ENCODE results near the gene PARD3. TPM values are rescaled to one million over a fixed set of nuclear protein-coding genes. Genes with fewer than 3 reads are reported as not detected.

Gene PARD3
- total and polyA plus RNA-seq, 2 donors (not counting 3 experiments of a cell fraction or from before 2014, with no cell fraction given): 7.3 to 24.1 TPM

DNA sequence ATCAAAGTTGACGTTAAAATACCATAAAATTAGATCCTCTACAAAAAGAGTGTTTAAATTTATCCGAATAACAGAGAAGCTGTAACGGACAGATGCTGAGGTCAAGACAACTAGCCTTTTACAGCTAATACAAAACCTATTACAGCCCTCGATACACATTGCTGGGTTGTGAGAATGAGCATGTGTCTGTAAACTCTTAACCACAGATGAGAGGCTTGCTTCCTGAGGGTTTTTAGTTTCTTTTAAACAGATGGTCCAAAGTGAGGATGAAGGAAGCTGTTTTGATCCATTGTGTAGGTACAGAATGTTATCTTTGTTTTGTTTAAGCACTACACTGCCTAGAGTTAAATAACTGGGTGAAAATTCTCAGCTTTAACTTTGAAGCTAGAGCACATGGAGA lies 578.2 kb downstream of the PARD3 start:
- Histone ChIP-seq H3K79me2 (ENCODE audit: control insufficient read depth, insufficient read depth, low read length) (no peaks in the 10 kb centered on the region), H4K20me1 (replicated peaks; ENCODE audit: control insufficient read depth, extremely low read depth, insufficient read depth, low read length) (no peaks in the 10 kb centered on the region), H3K27ac (ENCODE audit: insufficient read depth, low read depth, low read length) (no peak overlapping the region), H3K27me3 (ENCODE audit: control insufficient read depth in 2 of 2, insufficient read depth in 2 of 2, low read length in 2 of 2) (no peaks in the 10 kb centered on the region), H3K4me2 (ENCODE audit: insufficient read depth, low read length) (no peak overlapping the region), H3K4me3 (replicated peaks in 1 of 3; ENCODE audit: insufficient read depth in 1 of 3, low read depth in 1 of 3, low read length in 3 of 3) (no peak overlapping the region), H3K9me1 (replicated peaks; ENCODE audit: control insufficient read depth, extremely low read depth, insufficient read depth, low read length) (no peaks in the 10 kb centered on the region), H3K36me3 (ENCODE audit: control insufficient read depth in 2 of 2, extremely low read depth in 1 of 2, insufficient read depth in 2 of 2, low read length in 2 of 2) (no peaks in the 10 kb centered on the region), H3K9me3 (replicated peaks; ENCODE audit: control insufficient read depth, insufficient read depth, low read length) (no peaks in the 10 kb centered on the region), H2AFZ (ENCODE audit: low read depth, low read length) (no peak overlapping the region), H3K9ac (replicated peaks; ENCODE audit: extremely low read depth, insufficient read depth, low read length) (no peak overlapping the region), H3K4me1 (ENCODE audit: control insufficient read depth, extremely low read depth, insufficient read depth, low read length) (no peaks in the 10 kb centered on the region)
- FAIRE-seq (no peak), DNase-seq (ENCODE audit: low read depth, low spot score) (no peak)
- dilution Hi-C loops (cut with MboI; ENCODE audit: extremely low pct_ligation_motif_present, low sequenced_read_pairs): no loop called here
- BruUV-seq (replicated peaks): no TSS peak
- CTCF ChIA-PET: interaction anchor here (1.0 to 1.7 kb wide), 2 partner anchors 8 to 12 kb away, joined by 3 to 4 read pairs; no protein-coding TSS in a partner anchor
- intact Hi-C loops (cut with micrococcal nuclease): no loop called here
- TF ChIP-seq, protein P1, sequence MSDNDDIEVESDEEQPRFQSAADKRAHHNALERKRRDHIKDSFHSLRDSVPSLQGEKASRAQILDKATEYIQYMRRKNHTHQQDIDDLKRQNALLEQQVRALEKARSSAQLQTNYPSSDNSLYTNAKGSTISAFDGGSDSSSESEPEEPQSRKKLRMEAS (IDR thresholded peaks at IDR 0.05; ENCODE audit: insufficient read depth, insufficient read length): no peak
- TF ChIP-seq FOS (IDR thresholded peaks at IDR 0.05; ENCODE audit: borderline replicate concordance, insufficient read depth, low read length) (no peak), POLR2A (IDR thresholded peaks at IDR 0.05; ENCODE audit: low read depth, low read length) (no peak), GATA2 (IDR thresholded peaks at IDR 0.05; ENCODE audit: insufficient read depth, insufficient read length, low read depth, low read length) (no peak), MYC (IDR thresholded peaks at IDR 0.05; ENCODE audit: low read depth, low read length) (no peak)
- POLR2A ChIA-PET: no interaction called here

GRCh38 chr10:34235164-34235832 lies 579.8 kb downstream of the PARD3 start:
- H3K4me2 ChIP-seq (ENCODE audit: insufficient read depth, low read length): no peak overlapping the region
- no peak for DNase-seq (ENCODE audit: low read depth, low spot score)
- no peaks in the 10 kb centered on the region for H3K9me1 ChIP-seq (replicated peaks; ENCODE audit: control insufficient read depth, extremely low read depth, insufficient read depth, low read length)
- H2AFZ ChIP-seq (ENCODE audit: low read depth, low read length): no peak overlapping the region
- H3K27me3 ChIP-seq (ENCODE audit: control insufficient read depth in 2 of 2, insufficient read depth in 2 of 2, low read length in 2 of 2): no peaks in the 10 kb centered on the region
- no peaks in the 10 kb centered on the region for H3K79me2 ChIP-seq (ENCODE audit: control insufficient read depth, insufficient read depth, low read length)
- H3K36me3 ChIP-seq (ENCODE audit: control insufficient read depth in 2 of 2, extremely low read depth in 1 of 2, insufficient read depth in 2 of 2, low read length in 2 of 2): no peaks in the 10 kb centered on the region
- ChIA-PET CTCF (no interaction called here), POLR2A (no interaction called here)
- no peaks in the 10 kb centered on the region for H3K4me1 ChIP-seq (ENCODE audit: control insufficient read depth, extremely low read depth, insufficient read depth, low read length)
- dilution Hi-C loops (cut with MboI; ENCODE audit: extremely low pct_ligation_motif_present, low sequenced_read_pairs): no loop called here
- no peak overlapping the region for H3K4me3 ChIP-seq (replicated peaks in 1 of 3; ENCODE audit: insufficient read depth in 1 of 3, low read depth in 1 of 3, low read length in 3 of 3)
- no peak overlapping the region for H3K9ac ChIP-seq (replicated peaks; ENCODE audit: extremely low read depth, insufficient read depth, low read length)
- intact Hi-C loops (cut with micrococcal nuclease): no loop called here
- H4K20me1 ChIP-seq (replicated peaks; ENCODE audit: control insufficient read depth, extremely low read depth, insufficient read depth, low read length): no peaks in the 10 kb centered on the region
- no peaks in the 10 kb centered on the region for H3K9me3 ChIP-seq (replicated peaks; ENCODE audit: control insufficient read depth, insufficient read depth, low read length)
- H3K27ac ChIP-seq (ENCODE audit: insufficient read depth, low read depth, low read length): no peak overlapping the region
- TF ChIP-seq JUN (IDR thresholded peaks at IDR 0.05; ENCODE audit: borderline replicate concordance, insufficient read depth, insufficient read length, low read depth) (no peak), POLR2A (IDR thresholded peaks at IDR 0.05; ENCODE audit: low read depth, low read length) (no peak), POLR2AphosphoS5 (IDR thresholded peaks at IDR 0.05; ENCODE audit: insufficient read depth, low read depth, low read length) (no peak), CTCF (IDR thresholded peaks at IDR 0.05; ENCODE audit: extremely low read depth in 1 of 2, insufficient read depth in 1 of 2, low read depth in 1 of 2, low read length in 2 of 2) (no peak), FOS (IDR thresholded peaks at IDR 0.05; ENCODE audit: borderline replicate concordance, insufficient read depth, low read length) (no peak), GATA2 (IDR thresholded peaks at IDR 0.05; ENCODE audit: insufficient read depth, insufficient read length, low read depth, low read length) (no peak), EZH2 (IDR thresholded peaks at IDR 0.05; ENCODE audit: borderline replicate concordance, low read depth, low read length, severe bottlenecking) (no peak), MYC (IDR thresholded peaks at IDR 0.05; ENCODE audit: low read depth, low read length) (no peak)
- TF ChIP-seq, protein P1 (IDR thresholded peaks at IDR 0.05; ENCODE audit: insufficient read depth, insufficient read length): no peak
- FAIRE-seq: no peak
- BruUV-seq (replicated peaks): no TSS peak
